B cell (primary cell): Measurements from ENCODE around the gene RNF213. TPM values are rescaled to one million over a fixed set of nuclear protein-coding genes. Genes with fewer than 3 reads are reported as not detected.
"Not testable (repeated sequence)": the region's sequence is repeated elsewhere in the genome, so short reads cannot be mapped to it uniquely, and the experiment has no call there.

Source experiments
- ATAC-seq: fragments of 200-7000 bp; cut with Tn5 transposase; one replicate; pipeline ENCODE4 v1.10.0; 2021; ENCODE audit warnings: low read depth, mild to moderate bottlenecking, moderate number of reproducible peaks, moderate library complexity
- CTCF ChIA-PET: fragments of 350-600 bp; sonication (Branson Sonifier 250); formaldehyde crosslinking; loops from one replicate; lab custom pipeline; 2021; ENCODE audit warnings: antibody characterized with exemption, inconsistent platforms; lab: Charles Lee
- POLR2A ChIA-PET: fragments of 350-600 bp; sonication (Branson Sonifier 250); formaldehyde crosslinking; loops from one replicate; lab custom pipeline; 2021; ENCODE audit warnings: antibody characterized with exemption; lab: Charles Lee
- DNase-seq: peaks from one replicate; pipeline ENCODE4 v3.0.0; 2013
- H2AFZ ChIP-seq: 2 replicates; pipeline ENCODE4 v1.6.1; 2012; ENCODE audit warnings: mild to moderate bottlenecking, low read depth, low read length; ENCODE audit not compliant: insufficient read depth, poor library complexity, severe bottlenecking
- H3K27ac ChIP-seq, 2 donors: 1 replicate in 1 of 2; 2 replicates in 1 of 2; pipeline ENCODE4 v1.5.1; 2012 to 2013; ENCODE audit warnings: low read length in 2 of 2, mild to moderate bottlenecking in 2 of 2, moderate library complexity in 1 of 2
- H3K27me3 ChIP-seq, 4 experiments: fragments of 200-600 bp in 1 of 4; sonication (generic) in 1 of 4; replicated peaks in 1 of 4; 1 replicate in 2 of 4; 2 replicates in 2 of 4; pipeline versions ENCODE4 v1.6.1 to v1.7.0; 2013 to 2016; ENCODE audit warnings: low read length in 3 of 4, mild to moderate bottlenecking in 2 of 4, mixed read lengths in 1 of 4, moderate library complexity in 1 of 4; ENCODE audit not compliant: insufficient read depth in 4 of 4, control insufficient read depth in 3 of 4; ENCODE audit errors: control extremely low read depth in 1 of 4
- H3K36me3 ChIP-seq, 2 experiments: replicated peaks in 1 of 2; 1 replicate in 1 of 2; 2 replicates in 1 of 2; pipeline versions ENCODE4 v1.6.1 to v1.7.1; 2013; ENCODE audit warnings: low read length in 1 of 2; ENCODE audit not compliant: insufficient read depth in 2 of 2, control insufficient read depth in 1 of 2; ENCODE audit errors: control extremely low read depth in 1 of 2, extremely low read depth in 1 of 2
- H3K4me1 ChIP-seq, 2 donors: fragments of 200-600 bp in 1 of 2; sonication (generic) in 1 of 2; 1 replicate in 1 of 2; 2 replicates in 1 of 2; pipeline versions ENCODE4 v1.5.1 to v1.6.1; 2013 to 2017; ENCODE audit warnings: low read length in 2 of 2; ENCODE audit not compliant: control insufficient read depth in 2 of 2, insufficient read depth in 2 of 2
- H3K4me2 ChIP-seq: replicated peaks from 2 replicates; pipeline ENCODE3; 2012; ENCODE audit warnings: mild to moderate bottlenecking, low read depth, low read length; ENCODE audit not compliant: poor library complexity, severe bottlenecking
- H3K4me3 ChIP-seq, 5 experiments: fragments of 200-600 bp in 1 of 5; sonication (generic) in 1 of 5; 1 replicate in 3 of 5; 2 replicates in 2 of 5; pipeline versions ENCODE4 v1.5.1 to v1.7.0; 2011 to 2016; ENCODE audit warnings: low read length in 4 of 5, mild to moderate bottlenecking in 4 of 5, low read depth in 2 of 5, control low read depth in 1 of 5, moderate library complexity in 1 of 5; ENCODE audit not compliant: insufficient read depth in 1 of 5; ENCODE audit errors: control extremely low read depth in 1 of 5, extremely low read depth in 1 of 5
- H3K79me2 ChIP-seq: fragments of 200-600 bp; sonication (generic); one replicate; pipeline ENCODE4 v1.6.0; 2016; ENCODE audit warnings: low read length; ENCODE audit not compliant: control insufficient read depth, insufficient read depth
- H3K9ac ChIP-seq: fragments of 200-600 bp; sonication (generic); 2 replicates; pipeline ENCODE4 v1.6.1; 2017; ENCODE audit warnings: mild to moderate bottlenecking, low read length, moderate library complexity
- H3K9me3 ChIP-seq, 3 donors: one replicate each; pipeline versions ENCODE4 v1.6.1 to v1.7.1; 2013; ENCODE audit warnings: low read length in 2 of 3; ENCODE audit not compliant: control insufficient read depth in 2 of 3, insufficient read depth in 1 of 3; ENCODE audit errors: control extremely low read depth in 1 of 3
- H4K20me1 ChIP-seq: 2 replicates; pipeline ENCODE4 v1.6.0; 2012; ENCODE audit warnings: mild to moderate bottlenecking, low read length; ENCODE audit not compliant: insufficient read depth, control insufficient read depth, poor library complexity, severe bottlenecking
- H3K27ac Mint-ChIP-seq: one replicate; pipeline ENCODE4 v1.8.0; 2021; ENCODE audit warnings: mixed read lengths
- H3K27me3 Mint-ChIP-seq: one replicate; pipeline ENCODE4 v1.8.0; 2021; ENCODE audit warnings: mixed read lengths
- H3K4me1 Mint-ChIP-seq: one replicate; pipeline ENCODE4 v1.8.0; 2021; ENCODE audit warnings: mixed read lengths
- H3K4me3 Mint-ChIP-seq: one replicate; pipeline ENCODE4 v1.8.0; 2021; ENCODE audit warnings: mixed read lengths
- H3K9me3 Mint-ChIP-seq: one replicate; pipeline ENCODE4 v1.8.0; 2022; ENCODE audit warnings: mixed read lengths; ENCODE audit not compliant: insufficient read depth
- EZH2 ChIP-seq: IDR thresholded peaks from 2 replicates; pipeline ENCODE4 v1.6.1; 2012; ENCODE audit warnings: borderline replicate concordance, low read depth, mild to moderate bottlenecking, moderate library complexity, low read length; ENCODE audit not compliant: insufficient read depth, poor library complexity, severe bottlenecking
- WGBS: methylation state at CpG from one replicate; pipeline ENCODE4 v1.1.5; 2013; ENCODE audit warnings: missing lambda C conversion rate; ENCODE audit not compliant: insufficient coverage; 5-methylcytosine and 5-hydroxymethylcytosine counted together
- intact Hi-C: fragments of 100-400 bp; cut with micrococcal nuclease; formaldehyde crosslinking; loops from one replicate; pipeline ENCODE4 v1.10.0; 2022
- polyA plus RNA-seq: library from polyadenylated mRNA; depleted of rRNA; stranded (reverse); fragments of >200 nt; gene quantifications from 2 replicates; pipeline ENCODE4 v1.2.3, GENCODE V29; 2012
- total RNA-seq, 2 donors: library from RNA; stranded (reverse); fragments of 120-200 nt in 1 of 2; gene quantifications; 1 replicate in 1 of 2; 2 replicates in 1 of 2; pipeline versions ENCODE4 v1.2.3 to v1.2.4, GENCODE V29; 2013 to 2022
- TF ChIP-seq, protein P1 (sequence below): fragments of 200-600 bp; IDR thresholded peaks from one replicate; pipeline ENCODE4 v1.8.0; 2022; ENCODE audit warnings: antibody characterized with exemption, mild to moderate bottlenecking

Gene RNF213
- total and polyA plus RNA-seq, 2 donors (not counting 1 experiment from before 2014, with no cell fraction given), result 121 to 287 TPM

DNA sequence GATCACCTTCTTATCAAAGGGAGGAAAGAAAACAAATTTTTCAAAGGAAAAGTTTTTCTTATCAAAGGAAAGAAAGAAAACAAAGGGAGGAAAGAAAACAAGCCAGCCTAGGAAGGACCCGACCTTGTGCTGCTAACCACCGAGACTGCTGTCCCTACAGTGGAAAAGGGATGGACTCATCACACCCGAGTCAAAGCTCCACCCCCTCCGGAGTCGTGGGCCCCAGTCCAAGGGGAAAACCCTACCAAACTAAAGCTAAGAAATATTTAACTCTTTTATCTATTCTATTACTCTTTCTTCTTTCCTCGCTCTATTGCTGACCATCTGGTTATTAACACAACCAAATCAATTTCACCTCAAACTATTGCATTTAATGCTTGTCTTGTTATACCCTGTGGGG, 148.2 kb downstream of the RNF213 start:
- H3K27ac ChIP-seq, result no peak overlapping the region
- ChIA-PET POLR2A (no interaction called here), CTCF (no interaction called here)
- H3K4me3 ChIP-seq, result no peak overlapping the region
- no peaks in the 10 kb centered on the region for H3K9me3 ChIP-seq
- Mint-ChIP-seq H3K4me1 (peaks cover under 1% of the 10 kb centered on the region), H3K27ac (no peak overlapping the region), H3K27me3 (peaks cover 23% of the 10 kb centered on the region), H3K9me3 (no peaks in the 10 kb centered on the region), H3K4me3 (no peak overlapping the region)
- H3K9ac ChIP-seq, result no peak overlapping the region
- WGBS, result 29% methylated on average over 4 of the region's 6 CpGs
- peaks cover 0 to 13% (median 2%) of the 10 kb centered on the region in 4 experiments for H3K27me3 ChIP-seq
- H3K4me2 ChIP-seq, result no peak overlapping the region
- no peaks in the 10 kb centered on the region for H3K36me3 ChIP-seq
- TF ChIP-seq, protein P1, sequence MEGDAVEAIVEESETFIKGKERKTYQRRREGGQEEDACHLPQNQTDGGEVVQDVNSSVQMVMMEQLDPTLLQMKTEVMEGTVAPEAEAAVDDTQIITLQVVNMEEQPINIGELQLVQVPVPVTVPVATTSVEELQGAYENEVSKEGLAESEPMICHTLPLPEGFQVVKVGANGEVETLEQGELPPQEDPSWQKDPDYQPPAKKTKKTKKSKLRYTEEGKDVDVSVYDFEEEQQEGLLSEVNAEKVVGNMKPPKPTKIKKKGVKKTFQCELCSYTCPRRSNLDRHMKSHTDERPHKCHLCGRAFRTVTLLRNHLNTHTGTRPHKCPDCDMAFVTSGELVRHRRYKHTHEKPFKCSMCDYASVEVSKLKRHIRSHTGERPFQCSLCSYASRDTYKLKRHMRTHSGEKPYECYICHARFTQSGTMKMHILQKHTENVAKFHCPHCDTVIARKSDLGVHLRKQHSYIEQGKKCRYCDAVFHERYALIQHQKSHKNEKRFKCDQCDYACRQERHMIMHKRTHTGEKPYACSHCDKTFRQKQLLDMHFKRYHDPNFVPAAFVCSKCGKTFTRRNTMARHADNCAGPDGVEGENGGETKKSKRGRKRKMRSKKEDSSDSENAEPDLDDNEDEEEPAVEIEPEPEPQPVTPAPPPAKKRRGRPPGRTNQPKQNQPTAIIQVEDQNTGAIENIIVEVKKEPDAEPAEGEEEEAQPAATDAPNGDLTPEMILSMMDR, result no peak
- ATAC-seq, result no peak
- H4K20me1 ChIP-seq, result no peaks in the 10 kb centered on the region
- no peak overlapping the region for H2AFZ ChIP-seq
- DNase-seq, result no peak
- intact Hi-C loops, result no loop called here
- no peaks in the 10 kb centered on the region for H3K79me2 ChIP-seq
- H3K4me1 ChIP-seq, result no peaks in the 10 kb centered on the region

DNA sequence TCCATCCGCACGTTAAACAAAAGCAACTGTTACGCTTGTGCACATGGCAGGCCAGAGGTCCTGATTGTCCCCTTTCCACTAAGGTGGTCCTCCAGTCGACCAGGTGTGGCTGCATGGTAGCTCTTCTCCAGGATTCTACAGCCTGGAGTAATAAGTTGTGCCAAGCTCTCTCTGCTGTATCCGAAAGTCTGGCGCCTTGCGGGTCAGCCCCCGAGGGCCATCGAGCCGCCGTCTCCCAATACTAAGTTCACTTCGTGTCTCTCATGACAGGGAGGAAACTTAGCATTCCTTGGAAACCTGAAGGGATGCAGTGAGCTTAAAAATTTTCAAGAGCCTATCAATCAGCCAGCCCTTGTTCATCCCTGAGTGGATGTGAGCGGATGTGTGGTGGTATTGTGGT, 149.0 kb downstream of the RNF213 start:
- Histone ChIP-seq H3K4me2 (no peak overlapping the region), H3K9ac (no peak overlapping the region), H3K79me2 (no peaks in the 10 kb centered on the region), H3K36me3 (no peaks in the 10 kb centered on the region), H3K27me3 (peaks cover 0 to 13% (median 4%) of the 10 kb centered on the region in 4 experiments), H3K27ac (no peak overlapping the region), H3K4me3 (no peak overlapping the region), H3K4me1 (peaks cover 6 to 7% of the 10 kb centered on the region in 2 donors), H2AFZ (no peak overlapping the region), H3K9me3 (no peaks in the 10 kb centered on the region), H4K20me1 (no peaks in the 10 kb centered on the region)
- no peak overlapping the region for H3K4me3 Mint-ChIP-seq
- no peaks in the 10 kb centered on the region for H3K9me3 Mint-ChIP-seq
- ChIA-PET CTCF (interaction anchor here (0.9 kb wide), 1 partner anchor 16 kb away, joined by 3 read pairs; no protein-coding TSS in a partner anchor), POLR2A (interaction anchor here (0.6 kb wide), 1 partner anchor 653 kb away, joined by 4 read pairs; no protein-coding TSS in a partner anchor)
- peaks cover 28% of the 10 kb centered on the region for H3K27me3 Mint-ChIP-seq
- no peak for TF ChIP-seq EZH2
- TF ChIP-seq, protein P1, result no peak
- WGBS, result 92% methylated on average over 11 of the region's 13 CpGs
- intact Hi-C loops, result no loop called here
- no peak for ATAC-seq
- H3K4me1 Mint-ChIP-seq, result peaks cover 8% of the 10 kb centered on the region
- DNase-seq, result no peak
- no peak overlapping the region for H3K27ac Mint-ChIP-seq

DNA sequence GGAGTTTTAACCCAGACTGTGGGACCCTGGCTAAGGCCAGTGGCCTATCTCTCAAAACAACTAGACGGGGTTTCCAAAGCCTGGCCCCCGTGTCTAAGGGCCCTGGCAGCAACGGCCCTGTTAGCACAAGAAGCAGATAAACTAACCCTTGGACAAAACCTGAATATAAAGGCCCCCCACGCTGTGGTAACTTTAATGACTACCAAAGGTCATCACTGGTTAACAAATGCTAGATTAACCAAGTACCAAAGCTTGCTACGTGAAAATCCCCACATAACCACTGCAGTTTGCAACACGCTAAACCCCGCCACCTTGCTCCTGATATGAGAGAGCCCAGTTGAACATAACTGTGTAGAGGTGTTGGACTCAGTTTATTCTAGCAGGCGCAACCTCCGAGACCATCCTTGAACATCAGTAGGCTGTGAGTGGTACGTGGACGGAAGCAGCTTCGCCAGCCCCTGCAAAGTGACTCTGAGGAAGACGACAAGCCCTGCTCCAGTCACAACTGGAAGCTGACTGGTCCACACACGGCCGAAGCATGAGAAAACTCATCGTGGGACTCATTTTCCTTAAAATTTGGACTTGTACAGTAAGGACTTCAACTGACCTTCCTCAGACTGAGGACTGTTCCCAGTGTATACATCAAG, 149.9 kb downstream of the RNF213 start:
- H3K36me3 ChIP-seq, H3K9me3 Mint-ChIP-seq, H2AFZ ChIP-seq, H3K9me3 ChIP-seq, H4K20me1 ChIP-seq, H3K4me3 ChIP-seq, H3K4me2 ChIP-seq, H3K9ac ChIP-seq, ATAC-seq, intact Hi-C loops, H3K27me3 ChIP-seq, DNase-seq, H3K79me2 ChIP-seq, H3K27ac ChIP-seq, H3K27ac Mint-ChIP-seq, H3K4me3 Mint-ChIP-seq: not testable (repeated sequence)
- ChIA-PET CTCF (interaction anchor here (0.9 kb wide), 1 partner anchor 15 kb away, joined by 3 read pairs; no protein-coding TSS in a partner anchor), POLR2A (interaction anchor here (0.6 kb wide), 1 partner anchor 652 kb away, joined by 4 read pairs; no protein-coding TSS in a partner anchor)
- H3K27me3 Mint-ChIP-seq, result peaks cover 28% of the 10 kb centered on the region
- WGBS, result 94% methylated on average over 11 of the region's 16 CpGs
- peaks cover 8 to 11% of the 10 kb centered on the region in 2 donors for H3K4me1 ChIP-seq
- H3K4me1 Mint-ChIP-seq, result peaks cover 12% of the 10 kb centered on the region
